GM21528 (cell line): ENCODE data around the gene EFNB3.

ENCODE experiments used
- ATAC-seq: cut with Tn5 transposase; IDR thresholded peaks from one replicate; pipeline ENCODE4 v1.9.1; 2021; ENCODE audit warnings: mild to moderate bottlenecking, moderate library complexity; ENCODE audit not compliant: unreplicated experiment, low FRiP score

The EFNB3 gene

GRCh38 chr17:7756968-7757367 is 52.0 kb downstream of the EFNB3 start:
- ATAC-seq: no peak
